GM12872 (cell line): ENCODE data around the gene RUNX3.

Experiments
- TF ChIP-seq, protein P1 (sequence below): IDR thresholded peaks from 3 replicates; pipeline ENCODE4 v1.5.1; 2011; ENCODE audit warnings: low read depth, mild to moderate bottlenecking, low read length, moderate library complexity; ENCODE audit not compliant: insufficient read depth

RUNX3 gene

DNA sequence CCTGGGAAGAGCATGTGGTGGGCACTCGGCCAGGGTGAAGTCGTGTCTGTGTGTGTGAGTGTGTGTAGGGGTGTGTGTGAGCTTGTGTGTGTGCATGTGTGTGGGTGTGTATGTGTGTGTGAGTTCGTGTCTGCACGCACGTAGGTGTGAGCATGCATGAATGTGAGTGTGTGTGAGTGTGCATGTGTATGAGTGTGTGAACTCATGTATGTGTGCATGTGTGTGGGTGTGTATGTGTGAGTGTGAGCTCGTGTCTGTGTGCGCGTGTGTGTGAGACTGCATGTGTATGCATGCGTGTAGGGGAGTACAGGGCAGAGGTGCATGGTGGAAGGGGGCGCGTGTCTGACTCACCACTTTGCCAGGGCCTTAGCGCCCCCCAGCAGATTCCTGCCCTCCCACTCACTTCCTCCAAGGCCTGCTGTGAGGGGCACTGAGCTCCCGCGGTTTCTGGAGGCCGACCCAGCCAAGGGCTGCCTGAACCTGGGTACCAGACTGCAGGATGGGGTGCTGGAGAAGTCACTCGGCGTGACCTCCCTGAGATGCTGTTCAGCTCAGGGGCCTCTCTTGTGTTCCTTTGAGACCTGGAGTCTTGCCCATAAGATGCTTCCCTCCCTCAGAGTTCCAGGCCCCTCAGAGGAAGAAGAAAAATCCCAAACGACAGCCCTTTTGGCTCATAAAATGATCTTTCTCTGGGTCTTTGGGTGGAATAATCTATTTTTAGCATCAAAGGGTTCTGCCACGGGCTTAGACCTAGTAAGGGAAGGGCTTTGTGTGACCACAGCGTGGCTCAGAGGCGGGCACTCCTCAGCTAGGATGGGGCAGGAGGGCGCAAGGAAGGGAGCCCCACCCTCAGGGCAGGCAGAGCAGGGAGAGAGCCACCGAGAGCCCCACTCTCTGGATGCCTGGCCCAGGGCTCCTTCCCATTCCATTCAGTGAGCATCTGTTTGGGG is 41.1 kb upstream of the RUNX3 start:
- TF ChIP-seq, protein P1, sequence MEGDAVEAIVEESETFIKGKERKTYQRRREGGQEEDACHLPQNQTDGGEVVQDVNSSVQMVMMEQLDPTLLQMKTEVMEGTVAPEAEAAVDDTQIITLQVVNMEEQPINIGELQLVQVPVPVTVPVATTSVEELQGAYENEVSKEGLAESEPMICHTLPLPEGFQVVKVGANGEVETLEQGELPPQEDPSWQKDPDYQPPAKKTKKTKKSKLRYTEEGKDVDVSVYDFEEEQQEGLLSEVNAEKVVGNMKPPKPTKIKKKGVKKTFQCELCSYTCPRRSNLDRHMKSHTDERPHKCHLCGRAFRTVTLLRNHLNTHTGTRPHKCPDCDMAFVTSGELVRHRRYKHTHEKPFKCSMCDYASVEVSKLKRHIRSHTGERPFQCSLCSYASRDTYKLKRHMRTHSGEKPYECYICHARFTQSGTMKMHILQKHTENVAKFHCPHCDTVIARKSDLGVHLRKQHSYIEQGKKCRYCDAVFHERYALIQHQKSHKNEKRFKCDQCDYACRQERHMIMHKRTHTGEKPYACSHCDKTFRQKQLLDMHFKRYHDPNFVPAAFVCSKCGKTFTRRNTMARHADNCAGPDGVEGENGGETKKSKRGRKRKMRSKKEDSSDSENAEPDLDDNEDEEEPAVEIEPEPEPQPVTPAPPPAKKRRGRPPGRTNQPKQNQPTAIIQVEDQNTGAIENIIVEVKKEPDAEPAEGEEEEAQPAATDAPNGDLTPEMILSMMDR, result no peak

GRCh38 chr1:24970399-24970753 is 40.3 kb upstream of the RUNX3 start:
- TF ChIP-seq, protein P1, result no peak

DNA sequence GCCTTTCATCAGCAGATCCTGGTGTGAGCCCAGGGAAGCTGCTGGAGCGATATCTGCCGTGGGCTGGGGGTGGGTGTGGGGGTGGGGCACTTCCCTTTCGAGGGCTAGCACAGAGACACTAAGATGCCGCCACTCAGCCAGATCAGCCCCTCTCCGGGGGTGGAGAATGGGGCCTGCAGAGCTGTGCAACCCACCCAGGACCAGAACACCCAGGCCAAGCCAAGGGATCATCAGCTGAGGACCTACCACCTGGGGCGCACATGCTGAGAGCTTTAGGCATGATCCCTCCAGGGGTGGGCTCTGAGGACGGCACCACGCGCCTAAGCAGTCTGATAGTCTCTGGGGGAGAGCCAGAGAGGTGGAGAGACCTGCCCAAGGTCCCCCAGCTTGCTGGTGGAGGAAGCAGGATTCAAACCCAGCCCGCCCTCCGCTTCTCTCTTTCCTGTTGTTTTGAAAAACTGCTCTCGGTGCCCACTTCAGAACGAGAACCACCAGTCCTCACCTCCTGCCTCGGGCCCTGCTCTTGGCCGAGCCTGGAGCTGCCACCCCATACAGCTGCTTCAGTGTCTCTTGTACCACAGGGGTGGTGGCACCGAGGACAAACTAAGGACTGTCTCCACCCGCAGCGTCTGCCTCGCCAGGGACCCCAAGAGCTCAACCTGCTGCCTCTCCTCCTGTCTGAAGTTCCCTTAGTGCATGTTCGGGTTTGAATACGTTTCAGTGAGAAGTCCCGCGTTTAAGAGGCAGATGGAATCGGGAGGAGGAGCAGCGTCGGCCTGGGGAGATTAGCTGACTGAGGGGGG is 39.7 kb upstream of the RUNX3 start:
- TF ChIP-seq, protein P1, result no peak

DNA sequence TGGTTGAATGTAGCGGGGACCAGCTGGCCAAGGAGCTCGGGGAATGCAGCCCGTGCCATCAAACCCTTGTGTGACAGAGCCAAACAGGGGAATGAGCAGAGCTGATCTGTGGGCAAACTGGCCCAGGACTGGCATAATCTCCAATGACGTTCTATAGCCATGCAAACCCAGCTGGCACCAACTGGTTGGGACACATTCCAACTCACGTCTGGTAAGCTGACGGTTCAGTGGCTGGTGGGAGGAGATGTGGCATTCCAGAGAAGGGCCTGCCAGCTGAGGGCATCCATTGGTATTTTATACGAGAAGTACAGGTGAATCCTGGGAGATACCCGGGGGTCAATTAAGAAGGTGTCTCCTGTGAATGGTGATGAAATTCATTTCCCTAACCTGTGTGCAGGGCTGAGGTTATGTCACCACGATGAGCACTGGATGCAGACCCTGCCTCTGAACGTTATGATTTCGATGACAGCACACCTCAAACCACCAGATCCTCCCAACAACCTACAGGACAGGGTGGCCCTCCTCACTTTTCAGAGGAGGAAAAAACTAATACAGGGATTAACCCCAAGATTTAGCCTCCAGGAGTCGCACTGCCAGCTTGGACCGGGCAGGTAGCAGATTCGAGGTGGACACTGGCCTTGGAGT is 39.0 kb upstream of the RUNX3 start:
- TF ChIP-seq, protein P1, result no peak

GRCh38 chr1:24967962-24968361 is 37.9 kb upstream of the RUNX3 start:
- TF ChIP-seq, protein P1, result no peak

- TF ChIP-seq, protein P1, result no peak
Measured at GRCh38 chr1:24967555-24967954, 37.5 kb upstream of the RUNX3 start.
